HG02943 (cell line): ENCODE results near the gene MAD2L1.
"Not testable (repeated sequence)": the region's sequence is repeated elsewhere in the genome, so short reads cannot be mapped to it uniquely, and the experiment has no call there.

Source experiments
- ATAC-seq: cut with Tn5 transposase; IDR thresholded peaks from one replicate; pipeline ENCODE4 v1.9.1; 2021; ENCODE audit warnings: mild to moderate bottlenecking, low read depth, moderate library complexity; ENCODE audit not compliant: unreplicated experiment

Gene MAD2L1

DNA sequence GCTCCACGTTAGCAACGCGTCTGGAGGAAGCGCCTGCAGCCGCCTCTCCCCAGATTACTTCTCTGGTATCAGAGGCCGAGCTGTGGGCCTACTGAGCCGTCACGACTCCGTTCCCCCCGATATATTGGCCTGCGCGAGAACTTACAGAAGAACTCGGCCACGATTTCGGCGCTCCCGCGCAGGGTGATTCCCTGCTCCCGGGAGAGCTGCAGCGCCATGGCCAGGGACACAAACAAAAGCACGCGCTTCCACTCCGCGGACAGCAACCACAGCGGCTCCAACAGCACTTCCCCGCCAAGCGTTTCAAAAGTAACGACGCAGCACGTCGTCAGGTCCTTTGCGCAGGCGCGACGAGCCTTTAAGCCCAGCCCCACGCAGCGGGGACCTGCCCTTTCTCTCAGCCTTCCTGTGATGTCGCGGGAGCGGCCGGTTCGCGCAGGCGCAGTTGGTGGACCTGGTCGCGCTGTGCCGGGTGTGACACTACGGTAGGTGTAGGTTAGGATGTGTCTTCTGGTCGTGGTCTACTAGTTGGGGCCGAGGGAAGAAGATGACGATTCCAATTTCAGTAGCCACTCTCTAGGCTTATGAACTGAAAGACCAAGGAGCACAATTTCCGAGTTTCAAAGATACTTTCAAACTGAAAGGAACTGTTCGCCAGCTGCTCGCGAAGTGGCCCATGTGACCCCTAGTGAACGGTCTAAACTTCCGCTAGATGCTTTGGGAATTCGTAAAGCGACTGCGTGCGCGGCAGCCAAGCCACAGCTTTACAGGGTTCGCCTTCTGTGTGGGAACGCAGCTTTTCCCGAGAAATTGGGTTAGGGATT, at the start of gene MAD2L1:
Gene MAD2L1 (minus strand): TSS at position 332 of the 824 bp plus-strand sequence. CDS start 114 bp downstream, at position 218.
- peak; percentile 93 for ATAC-seq

GRCh38 chr4:120111745-120112144, 45.1 kb upstream of the MAD2L1 start:
- ATAC-seq = no peak

GRCh38 chr4:120109406-120109805, 42.8 kb upstream of the MAD2L1 start:
- ATAC-seq = no peak

GRCh38 chr4:120105472-120105871, 38.8 kb upstream of the MAD2L1 start:
- ATAC-seq = peak; percentile 88

DNA sequence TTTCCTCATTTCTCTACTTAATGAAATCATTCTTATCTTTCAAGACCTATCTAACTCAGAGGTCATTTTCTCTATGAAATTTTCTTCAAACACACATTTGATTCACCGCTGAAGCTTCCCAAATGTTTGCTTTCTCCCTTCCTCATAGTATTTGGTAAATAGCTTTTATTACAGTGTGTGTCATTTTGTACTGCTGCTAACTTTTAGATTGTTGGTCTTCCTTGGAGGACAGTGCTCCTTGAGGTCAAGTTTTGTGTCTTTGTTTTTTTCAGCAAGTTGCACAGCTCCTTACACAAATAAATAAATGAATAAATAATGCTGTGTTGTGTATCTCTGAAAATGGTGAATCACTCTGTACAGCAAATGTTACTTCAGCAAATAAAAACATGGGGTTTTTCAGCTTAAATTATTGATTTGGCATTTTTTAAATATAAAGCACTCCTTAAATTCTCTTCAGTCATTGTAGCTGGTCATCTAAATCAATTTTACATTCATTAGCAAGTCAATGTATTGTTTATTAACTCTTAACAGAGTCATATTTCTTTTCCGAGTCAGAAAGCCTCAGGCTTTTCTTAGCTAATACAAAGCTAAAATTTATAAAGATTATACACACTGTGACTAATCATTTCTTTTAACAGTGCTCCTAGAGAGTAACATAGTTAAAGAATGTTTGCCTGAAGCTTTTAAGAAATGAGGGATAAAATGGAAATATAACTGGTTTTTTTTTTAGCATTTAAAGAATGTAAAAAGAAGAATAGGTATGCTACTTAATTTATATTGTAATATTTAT, 30.1 kb upstream of the MAD2L1 start:
- no peak for ATAC-seq

DNA sequence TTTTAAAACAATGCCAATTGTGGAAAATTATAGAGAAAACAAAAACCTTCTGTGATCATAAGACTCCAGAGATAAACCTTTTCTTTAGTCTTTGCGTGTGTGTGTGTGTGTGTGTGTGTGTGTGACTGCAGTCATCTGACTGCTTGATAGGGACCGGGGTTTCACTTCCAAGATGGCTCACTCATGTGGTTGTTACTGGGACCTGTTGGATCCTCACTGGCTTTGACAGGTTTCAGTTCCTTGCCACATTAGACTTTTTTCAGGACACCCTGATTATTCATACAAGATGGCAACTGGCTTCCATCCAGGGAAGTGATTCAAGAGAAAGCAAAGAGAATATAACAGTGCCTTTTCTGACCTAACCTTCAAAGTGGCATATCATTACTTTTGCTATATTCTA, 21.9 kb upstream of the MAD2L1 start:
- ATAC-seq = no peak

DNA sequence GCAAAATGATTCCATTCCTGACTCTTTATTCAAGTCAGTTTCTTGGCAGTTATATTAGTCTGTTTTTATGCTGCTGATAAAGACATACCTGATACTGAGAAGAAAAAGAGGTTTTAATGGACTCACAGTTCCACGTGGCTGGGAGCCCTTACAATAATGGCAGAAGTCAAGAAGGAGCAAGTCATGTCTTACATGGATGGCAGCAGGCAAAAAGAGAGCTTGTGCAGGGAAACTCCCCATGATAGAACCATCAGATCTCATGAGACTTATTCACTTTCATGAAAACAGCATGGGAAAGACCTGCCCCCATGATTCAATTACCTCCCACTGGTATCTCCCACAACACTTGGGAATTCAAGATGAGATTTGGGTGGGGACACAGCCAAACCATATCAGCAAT, 21.4 kb upstream of the MAD2L1 start:
- ATAC-seq = not testable (repeated sequence)

- ATAC-seq = no peak
These were observed 19.1 kb upstream of the MAD2L1 start for GRCh38 chr4:120085705-120086104.

DNA sequence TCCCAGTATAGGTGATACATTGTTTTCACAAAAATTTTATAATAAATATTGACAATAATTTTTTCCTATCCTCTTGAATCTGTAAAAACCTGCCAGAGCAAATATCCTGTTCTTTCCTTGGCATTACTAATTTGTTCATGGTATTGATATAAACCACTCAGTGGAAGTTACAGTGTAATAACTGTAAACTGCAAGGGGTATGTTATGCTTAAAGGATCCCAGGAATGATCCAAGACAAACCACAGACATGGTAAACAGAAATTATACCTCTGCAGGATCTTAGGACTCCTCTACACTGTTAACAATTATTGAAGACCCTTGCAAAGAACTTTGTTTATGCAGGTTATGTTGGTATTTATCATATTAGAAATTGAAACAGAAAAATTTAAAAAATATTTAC, 17.7 kb upstream of the MAD2L1 start:
- ATAC-seq = no peak

GRCh38 chr4:120083152-120083551, 16.5 kb upstream of the MAD2L1 start:
- ATAC-seq = no peak

DNA sequence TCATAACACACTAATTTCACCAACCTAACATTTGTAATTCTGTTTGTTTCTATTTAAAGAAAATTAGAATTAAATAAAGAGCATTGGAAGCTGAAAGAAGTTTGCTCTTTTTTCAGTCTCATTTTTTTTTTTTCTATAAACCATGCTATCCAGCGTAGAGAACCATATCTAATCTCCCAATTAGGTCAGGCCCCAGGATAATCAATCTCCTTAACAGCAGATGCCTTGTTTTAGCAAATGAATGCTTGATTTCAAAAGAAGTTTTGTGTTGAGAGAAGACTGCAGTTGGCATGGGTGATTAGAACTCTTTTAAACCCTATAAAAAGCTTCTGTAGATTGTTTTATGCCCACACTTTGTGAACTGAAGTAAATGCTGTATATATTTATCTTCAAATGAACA, 15.6 kb upstream of the MAD2L1 start:
- ATAC-seq = no peak

DNA sequence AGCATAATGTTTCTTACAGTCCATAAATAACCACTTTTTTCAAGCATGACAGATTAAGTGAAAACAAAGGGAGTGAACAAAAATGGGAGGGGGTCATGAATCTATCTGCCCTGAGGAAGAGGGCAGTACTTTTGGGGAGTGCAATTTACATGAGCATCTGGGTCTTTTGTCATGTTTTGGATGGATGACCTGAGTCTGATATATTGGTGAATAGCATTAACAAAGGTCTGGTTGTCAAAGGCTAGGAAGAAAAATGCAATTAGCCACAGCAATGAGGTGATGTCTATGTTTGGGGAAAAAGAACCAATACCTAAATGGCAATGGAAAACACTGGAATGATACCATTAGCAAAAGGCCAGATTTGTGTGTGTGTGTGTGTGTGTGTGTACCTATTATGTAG, 15.1 kb upstream of the MAD2L1 start:
- no peak for ATAC-seq

GRCh38 chr4:120080533-120080932, 13.9 kb upstream of the MAD2L1 start:
- ATAC-seq = no peak

GRCh38 chr4:120079839-120080520, 13.3 kb upstream of the MAD2L1 start:
- ATAC-seq = no peak

DNA sequence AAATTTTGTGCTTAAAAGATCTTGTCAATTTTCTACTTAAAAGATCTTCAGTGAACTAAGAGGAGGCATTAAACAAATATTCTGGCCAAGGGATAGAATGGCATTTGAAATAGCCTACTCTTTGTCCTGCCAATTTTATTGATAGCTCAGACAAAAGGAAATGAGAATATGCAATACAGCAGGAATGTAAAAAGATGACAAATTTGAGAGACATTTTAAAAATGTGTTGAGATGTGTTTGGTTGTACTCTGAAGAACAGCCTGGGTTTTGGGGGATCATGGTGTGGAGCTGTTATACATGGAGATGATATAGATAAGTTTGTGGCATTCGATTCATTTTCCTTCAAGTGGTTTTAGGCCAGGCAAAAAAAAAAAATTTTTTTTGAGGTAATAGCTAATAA, 11.6 kb upstream of the MAD2L1 start:
- no peak for ATAC-seq

DNA sequence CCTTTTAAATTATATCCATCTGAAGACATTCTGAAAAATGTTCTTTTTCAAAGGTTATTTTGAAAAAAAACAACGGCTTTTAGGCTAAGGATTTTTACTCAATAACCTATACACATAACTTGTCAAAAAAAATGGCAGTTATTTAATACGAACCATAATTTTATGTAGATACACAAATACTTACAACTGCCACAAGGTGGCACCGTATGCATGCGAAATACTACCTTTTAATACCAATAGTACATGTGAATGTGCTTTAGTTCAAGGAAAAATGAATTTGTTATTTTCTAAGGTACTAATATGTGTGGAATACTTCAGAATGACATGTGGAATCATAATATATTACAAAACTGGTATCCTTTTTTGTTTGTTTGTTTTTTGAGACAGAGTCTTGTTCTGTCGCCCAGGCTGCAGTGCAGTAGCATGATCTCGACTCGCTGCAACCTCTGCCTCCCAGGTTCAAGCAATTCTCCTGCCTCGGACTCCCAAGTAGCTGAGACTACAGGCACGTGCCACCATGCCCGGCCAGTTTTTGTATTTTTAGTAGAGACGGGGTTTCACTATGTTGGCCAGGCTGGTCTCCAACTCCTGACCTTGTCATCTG, 4.6 kb upstream of the MAD2L1 start:
- no peak for ATAC-seq

DNA sequence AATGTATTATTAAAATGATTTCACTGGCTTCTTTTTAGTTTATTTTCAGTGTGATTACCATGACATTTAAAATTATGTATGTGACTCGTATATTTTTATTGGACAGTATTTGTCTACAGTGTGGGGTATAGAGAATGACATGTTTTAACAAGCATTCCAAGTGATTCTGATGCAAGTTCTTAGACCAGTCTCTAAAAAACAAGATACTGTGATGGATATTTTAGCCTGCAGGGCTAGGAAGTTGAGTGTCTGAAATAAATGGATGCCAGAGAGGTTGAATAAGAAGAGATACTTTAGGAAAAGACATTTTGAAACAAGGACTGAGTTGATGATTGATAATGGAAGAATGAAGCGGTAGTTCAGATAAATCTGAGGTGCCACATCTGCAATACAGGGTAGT, 3.5 kb upstream of the MAD2L1 start:
- no peak for ATAC-seq

DNA sequence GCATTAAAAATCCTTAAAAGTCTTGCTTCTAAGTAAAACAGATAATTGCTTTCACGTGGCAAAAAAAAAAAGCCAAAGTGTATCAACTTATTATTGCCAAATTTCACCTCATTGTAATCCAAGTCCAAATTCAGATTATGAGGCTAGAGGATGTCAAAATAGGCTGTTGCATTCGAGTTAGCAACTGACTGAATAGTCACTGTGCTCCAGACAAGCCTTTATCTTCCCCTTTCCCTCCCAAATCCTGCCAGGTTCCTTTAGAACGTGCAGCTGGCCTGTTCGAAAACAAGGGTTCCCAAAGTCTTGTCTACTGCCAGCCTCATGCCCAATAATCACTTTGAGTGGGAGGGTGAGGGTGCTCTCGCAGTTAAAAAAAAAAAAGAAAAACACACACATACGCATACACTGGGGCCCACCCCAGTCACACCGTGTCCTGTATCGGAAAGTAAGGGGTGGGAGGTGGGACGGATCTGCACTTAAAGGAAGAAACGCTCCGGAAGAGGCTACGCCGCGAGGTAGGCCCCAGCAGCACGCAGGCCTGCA, 603 bp downstream of the MAD2L1 start:
- no peak for ATAC-seq

- no peak for ATAC-seq
These were observed 1.8 kb downstream of the MAD2L1 start for GRCh38 chr4:120064887-120065286.

DNA sequence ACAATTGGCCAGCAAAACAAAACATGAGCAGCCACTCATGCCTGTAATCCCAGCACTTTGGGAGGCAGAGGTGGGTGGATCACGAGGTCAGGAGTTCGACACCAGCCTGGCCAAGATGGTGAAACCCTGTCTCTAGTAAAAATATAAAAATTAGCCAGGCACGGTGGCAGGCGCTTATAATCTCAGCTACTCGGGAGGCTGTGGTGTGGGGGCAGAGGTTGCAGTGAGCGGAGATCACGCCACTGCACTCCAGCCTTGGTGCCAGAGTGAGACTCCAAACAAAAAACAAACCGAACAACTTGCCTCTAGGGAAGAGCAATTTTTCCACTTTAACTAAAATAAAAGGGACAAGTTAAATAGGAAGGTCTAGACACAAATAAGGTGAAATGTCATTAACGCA, 2.9 kb downstream of the MAD2L1 start:
- ATAC-seq = not testable (repeated sequence)
